NCI-H774 (cell line): Measurements from ENCODE around the gene FAM131B.
"Not testable (repeated sequence)": the region's sequence is repeated elsewhere in the genome, so short reads cannot be mapped to it uniquely, and the experiment has no call there.

Experiments used
- DNase-seq: peaks from one replicate; lab custom pipeline; 2025; lab: John Stamatoyannopoulos, UW

FAM131B gene

DNA sequence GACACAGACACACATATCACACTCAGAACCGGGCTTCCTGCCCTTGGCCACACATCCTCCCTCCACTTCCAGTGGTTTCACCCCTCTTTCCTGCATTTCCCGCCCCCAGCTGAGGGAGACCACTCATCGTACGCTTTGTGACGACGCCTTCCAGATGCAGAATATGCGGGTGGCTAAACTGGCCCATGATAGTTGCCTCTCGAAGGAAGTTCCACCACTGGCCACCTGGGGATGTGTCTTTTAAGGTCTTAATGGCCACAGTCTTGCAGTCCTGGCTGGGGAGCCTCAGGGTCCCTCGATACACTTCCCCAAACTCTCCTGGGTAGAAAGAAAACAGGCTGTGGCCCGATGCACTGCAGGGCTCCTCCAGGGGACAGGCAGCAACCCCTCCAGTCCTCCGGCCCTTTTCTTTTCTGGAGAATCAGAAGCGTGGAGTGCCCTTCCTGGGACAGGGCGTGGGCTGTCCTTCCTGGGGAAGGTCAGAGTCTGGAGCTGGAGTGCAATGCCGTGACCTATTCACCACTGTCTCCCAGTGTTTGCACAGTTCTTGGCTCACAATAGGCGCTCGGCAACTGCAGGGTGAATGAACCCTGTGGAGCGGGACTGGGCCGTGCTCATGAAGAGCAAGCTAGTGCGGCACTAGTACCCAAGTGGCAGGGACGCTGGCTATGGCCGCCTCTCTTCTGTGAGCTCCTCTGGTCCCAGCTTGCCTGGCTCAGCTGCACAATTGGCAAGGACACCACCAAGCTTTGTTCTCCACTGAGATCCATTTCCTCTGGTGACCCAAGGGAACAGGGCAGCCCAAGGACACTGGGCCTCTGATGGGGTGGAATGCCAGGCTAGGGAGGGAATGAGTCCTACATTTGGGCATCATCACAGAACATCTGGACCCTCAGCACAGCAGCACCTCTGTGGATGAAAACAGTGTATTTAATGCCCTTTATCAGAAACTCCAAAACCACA lies 33.0 kb upstream of the FAM131B start:
- no peak for DNase-seq

DNA sequence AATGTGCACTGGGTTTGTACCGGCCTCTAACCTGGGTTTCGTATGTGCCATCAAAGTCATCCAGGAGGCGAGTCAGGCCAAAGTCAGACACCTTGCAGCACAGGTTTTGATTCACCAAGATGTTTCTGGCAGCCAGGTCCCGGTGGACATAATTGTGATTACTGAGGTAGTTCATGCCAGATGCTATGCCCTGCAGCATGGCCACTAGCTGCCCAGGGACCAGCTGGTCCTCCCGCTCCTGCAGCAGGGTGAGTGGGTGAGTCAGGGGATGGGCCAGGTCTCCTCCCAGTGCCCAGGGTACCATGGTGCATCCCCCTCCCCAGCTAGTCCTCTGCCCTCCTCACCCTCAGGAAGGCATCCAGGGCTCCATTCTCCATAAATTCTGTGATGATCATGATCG lies 32.3 kb upstream of the FAM131B start:
- no peak for DNase-seq

DNA sequence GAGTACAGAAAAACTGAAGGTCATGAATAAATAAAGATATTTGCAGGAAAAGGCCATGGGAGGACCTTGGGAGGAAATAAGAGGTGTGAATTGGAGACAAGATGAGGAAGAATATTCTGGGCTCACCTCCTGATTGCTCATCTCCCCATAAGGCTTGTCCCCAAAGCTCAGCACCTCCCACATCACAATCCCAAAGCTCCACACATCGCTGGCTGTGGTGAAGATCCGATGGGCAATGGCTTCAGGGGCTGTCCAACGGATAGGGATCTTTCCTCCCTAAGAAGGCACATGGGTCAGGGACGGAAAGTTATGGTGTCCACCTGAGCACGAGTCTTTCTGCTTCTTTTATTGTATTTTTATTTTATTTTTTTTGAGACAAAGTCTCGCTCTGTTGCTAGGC lies 31.6 kb upstream of the FAM131B start:
- no peak for DNase-seq

DNA sequence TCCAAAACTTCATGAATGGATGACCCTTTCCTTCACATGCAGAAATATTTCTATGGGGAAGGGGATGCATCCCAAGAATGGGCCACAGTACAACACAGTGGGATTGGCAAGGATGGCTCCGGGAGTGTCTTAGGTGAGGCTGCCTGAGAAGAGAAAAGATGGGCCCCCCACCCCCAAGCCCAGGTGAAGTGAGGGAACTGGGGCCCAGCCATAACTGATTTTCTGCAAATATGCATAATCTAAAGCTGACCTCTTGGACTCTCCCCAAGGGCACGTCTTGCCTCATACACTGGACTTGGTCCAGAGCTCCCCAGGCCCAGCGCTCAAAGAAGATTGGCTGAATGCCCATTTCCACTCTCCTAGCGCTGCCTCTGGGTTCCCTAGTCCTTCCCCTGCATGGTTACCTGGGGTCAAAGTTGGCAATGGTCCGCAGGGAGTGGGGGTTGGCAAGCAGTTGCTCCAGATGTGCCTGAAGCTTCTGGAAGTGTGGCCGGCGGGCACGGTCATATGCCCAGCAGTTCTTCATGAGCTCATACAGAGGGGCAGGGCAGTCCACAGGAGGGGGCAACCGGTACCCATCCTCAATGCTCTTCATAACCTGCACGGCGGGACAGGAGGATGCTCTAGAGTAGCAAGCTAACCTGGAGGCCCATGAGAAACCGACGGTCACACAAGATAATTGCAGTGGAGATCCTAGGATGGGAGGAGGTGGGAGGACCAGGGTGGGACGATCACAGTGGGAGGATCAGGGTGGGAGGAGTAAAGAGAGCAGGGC lies 30.9 kb upstream of the FAM131B start:
- DNase-seq, result no peak

DNA sequence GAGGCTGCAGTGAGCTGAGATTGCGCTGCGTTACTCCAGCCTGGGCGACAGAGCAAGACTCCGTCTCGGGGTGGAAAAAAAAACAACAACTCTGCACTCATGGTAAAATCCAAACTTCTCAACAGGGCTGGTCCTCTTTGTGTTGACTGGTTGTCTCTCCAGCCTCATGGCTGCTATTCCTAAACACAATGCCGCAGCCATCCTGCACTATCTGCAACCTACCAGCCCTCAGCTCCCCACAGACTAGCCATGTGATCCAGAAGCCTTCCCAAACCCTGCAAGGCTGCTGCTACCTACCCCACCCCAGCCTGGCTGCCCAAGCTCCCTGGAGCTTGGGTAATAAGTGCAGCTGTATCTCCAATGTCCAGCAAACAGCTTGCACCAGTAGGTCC lies 30.4 kb upstream of the FAM131B start:
- DNase-seq, result no peak

DNA sequence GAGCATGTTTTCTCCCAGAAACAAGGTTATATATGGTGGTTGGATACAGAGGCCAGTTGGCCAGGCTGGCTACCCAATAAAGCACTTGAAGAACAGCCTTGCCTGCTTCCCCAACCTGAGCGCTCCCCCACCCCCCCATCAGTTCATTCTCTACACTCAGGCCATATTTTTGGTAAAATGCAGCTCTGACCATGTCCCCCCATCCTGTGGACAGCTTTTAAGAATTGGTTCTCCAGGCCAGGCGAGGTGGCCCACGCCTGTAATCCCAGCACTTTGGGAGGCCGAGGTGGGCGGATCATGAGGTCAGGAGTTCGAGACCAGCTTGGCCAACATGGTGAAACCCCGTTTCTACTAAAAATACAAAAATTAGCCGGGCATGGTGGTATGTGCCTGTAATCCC lies 29.9 kb upstream of the FAM131B start:
- not testable (repeated sequence) for DNase-seq

DNA sequence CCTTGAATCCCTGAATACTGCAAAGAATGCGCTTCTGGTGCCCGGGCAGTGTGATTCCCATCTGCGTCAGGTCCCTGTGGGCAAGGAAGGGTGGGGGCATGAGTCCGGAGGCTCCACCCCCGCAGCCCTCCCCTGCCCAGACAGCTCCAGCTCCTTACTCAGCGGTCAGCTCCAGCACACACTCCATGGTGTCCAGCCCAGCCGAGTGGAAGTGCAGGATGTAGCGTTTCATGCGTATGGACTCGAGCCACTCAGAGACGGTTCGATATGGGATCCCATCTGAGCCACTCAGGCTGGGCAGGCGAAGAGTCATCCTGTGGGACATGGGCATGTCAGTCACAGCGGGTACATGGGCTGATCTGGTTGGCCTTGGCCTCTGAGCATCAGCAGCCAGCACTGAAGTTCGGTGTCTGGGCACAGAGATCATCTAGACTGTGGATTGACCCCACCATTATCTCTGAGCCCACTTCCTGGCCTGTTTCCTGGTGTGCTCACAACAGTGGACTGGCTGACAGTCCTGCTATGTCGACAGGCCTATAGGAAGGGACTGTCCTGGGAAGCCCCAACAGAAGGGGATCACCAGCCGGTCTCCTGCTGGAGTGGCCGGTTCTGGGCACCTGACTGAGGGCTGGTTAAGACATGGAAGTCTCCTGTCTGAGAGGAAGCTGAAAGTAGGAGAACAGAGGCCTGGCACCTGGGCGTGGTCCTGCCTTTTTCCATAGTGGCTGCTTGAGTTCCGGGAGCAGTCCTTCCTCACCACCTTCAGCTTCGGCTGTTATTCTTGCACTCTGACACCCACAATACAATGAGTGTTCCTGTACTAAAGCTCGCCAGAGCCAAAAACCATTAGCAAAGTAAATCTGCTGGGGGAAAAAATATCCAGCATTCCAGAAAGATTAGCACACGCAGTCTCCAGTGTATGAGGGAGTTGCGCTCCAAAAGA lies 29.2 kb upstream of the FAM131B start:
- no peak for DNase-seq

DNA sequence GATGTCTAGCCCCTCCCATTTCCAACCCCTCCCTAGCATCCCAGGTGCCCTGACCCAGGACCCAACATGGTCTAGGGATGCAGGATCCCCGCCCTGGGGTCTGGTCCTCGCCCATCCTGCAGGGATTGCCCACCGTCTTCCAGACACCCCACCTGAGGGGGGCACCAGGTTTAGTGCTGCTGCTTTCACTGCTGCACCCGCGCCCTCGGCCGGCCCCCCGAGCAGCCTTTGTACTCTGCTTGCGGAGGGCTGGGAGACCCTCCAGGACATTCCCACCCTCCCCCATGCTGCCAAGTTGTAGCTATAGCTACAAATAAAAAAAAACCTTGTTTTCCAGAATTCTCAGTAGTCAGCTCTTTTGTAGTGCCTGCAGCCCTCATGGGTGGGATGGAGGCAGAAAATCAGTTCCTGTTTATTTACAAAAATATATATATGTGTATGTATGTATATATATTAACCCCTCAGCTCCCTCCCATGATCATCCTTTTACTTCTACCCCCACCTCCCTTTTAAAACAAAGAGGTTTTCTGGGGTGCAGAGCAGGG lies 28.3 kb upstream of the FAM131B start:
- DNase-seq, result no peak

DNA sequence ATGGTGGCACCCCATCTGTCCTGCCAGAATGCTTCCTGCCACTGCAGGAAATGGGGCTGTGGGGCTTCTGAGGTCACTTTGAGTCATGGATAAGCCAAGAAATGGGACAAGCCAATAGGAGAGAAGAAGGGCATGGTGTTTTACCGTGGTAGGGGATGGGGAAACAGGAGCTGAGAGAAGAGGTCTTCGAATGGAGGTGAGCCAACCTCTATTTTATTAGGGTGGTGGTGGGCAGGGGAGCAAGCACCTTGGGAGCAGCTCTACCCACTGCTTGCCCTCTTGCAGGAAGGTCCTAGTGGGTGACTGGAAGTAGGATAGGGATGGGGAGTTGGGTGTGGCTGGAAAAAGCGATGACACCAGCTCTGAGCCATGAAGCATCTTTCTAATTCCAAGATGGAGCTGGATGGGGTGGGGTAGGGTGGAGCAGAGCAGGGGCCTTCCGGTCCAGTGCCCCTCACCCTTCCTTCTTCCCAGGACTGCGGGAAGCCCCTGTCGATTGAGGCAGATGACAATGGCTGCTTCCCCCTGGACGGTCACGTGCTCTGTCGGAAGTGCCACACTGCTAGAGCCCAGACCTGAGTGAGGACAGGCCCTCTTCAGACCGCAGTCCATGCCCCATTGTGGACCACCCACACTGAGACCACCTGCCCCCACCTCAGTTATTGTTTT lies 27.7 kb upstream of the FAM131B start:
- no peak for DNase-seq

DNA sequence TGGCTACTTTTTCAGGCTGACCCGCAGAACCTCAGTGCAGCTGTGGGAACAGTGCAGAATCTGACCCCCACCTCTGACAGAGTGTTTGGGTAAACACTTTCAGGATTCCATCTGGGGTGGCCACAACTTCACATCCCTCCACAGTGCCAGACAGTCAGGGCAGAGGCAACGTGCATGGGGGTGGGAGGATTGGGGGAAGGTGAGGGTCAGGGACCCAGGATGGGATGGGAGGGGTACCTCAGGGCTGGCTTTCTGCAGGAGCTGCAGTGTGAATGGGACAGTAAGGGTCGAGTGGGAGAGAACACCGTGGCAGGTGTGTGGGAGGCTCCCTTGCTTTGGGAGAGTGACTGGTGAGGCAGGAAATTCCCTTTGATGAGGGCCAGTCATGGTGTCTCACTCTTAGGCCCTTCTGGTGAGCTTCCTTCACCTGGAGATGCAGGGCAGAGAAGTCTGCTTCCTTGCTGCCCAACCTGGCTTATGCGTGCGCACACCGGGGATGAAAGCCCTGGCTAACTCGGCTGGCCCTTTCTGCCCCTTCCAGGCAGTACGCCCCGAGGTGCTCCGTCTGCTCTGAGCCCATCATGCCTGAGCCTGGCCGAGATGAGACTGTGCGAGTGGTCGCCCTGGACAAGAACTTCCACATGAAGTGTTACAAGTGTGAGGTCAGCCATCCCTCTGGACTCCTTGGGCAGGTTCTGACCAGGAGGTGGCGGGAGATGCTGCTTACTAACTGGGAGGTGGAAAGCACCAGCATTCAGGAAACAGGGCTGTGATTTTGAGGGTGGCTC lies 27.0 kb upstream of the FAM131B start:
- no peak for DNase-seq

DNA sequence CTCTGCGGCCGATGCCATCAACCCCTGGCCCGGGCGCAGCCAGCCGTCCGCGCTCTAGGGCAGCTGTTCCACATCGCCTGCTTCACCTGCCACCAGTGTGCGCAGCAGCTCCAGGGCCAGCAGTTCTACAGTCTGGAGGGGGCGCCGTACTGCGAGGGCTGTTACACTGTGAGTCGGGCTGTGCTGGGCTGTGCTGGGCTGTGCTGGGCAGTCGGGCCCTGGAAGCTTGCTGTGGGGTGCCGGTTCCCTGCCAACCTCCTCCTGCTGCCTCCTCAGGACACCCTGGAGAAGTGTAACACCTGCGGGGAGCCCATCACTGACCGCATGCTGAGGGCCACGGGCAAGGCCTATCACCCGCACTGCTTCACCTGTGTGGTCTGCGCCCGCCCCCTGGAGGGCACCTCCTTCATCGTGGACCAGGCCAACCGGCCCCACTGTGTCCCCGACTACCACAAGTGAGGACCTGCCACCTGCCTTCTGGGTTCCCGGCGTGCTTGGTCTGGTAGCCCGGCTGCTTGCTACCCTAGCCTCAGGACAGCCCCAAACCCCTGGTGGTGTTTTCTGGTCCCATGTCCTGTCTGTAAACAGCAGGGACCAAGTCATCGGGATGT lies 26.1 kb upstream of the FAM131B start:
- no peak for DNase-seq

DNA sequence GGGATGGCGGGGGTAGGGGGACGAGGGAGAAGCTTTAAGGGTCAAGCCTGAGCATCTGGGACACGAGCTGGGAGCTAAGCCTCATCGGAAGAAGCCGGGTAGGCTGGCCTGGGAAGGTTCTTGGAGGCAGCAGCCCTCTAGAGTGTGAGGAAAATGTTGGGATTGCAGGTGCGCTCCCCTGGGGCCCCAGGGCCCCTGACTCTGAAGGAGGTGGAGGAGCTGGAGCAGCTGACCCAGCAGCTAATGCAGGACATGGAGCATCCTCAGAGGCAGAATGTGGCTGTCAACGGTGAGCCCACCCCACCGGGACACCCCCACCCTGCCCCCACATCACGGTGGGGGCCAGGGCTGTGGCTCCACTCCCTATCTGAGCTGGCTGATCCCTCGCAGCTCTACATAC lies 25.5 kb upstream of the FAM131B start:
- no peak for DNase-seq

DNA sequence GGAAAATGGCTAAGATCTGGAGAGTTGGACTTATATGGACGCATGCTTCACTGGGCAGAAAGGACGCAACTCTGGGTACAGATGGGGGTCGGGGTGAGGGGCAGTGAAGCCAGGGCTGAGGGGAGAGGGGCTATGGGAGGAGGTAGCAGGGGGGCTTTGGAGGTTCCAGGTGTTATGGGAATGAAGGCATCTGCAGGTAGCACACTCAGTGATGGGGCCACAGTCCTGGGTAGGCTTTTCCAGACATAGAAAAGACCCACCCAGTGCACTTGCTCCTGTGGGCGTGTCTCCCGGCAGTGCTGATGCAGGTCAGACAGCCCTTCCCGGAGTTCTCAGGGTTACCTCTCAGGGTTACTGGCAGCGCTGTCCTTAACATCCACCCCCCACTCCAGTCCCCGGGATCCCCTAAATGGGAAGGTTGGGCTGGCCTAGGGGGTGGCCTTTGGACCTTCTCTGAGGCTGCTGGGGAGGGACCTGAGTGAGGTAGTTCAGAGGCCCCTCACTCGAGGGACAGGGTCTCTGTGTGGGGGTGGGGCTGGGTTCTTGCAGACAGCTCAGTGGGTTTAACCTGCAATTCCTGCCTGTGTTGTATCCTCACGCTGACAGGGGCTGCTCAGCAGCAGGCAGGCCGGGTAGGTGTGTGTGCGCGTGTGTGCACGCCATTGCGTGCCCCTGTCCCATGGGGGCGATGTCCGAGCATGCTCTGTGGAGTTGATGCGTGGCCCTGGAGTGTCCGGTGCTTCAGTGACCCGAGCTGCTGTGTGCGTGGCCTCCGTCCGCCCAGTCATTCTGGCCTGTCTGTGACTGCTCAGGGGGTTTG lies 24.9 kb upstream of the FAM131B start:
- DNase-seq, result no peak

DNA sequence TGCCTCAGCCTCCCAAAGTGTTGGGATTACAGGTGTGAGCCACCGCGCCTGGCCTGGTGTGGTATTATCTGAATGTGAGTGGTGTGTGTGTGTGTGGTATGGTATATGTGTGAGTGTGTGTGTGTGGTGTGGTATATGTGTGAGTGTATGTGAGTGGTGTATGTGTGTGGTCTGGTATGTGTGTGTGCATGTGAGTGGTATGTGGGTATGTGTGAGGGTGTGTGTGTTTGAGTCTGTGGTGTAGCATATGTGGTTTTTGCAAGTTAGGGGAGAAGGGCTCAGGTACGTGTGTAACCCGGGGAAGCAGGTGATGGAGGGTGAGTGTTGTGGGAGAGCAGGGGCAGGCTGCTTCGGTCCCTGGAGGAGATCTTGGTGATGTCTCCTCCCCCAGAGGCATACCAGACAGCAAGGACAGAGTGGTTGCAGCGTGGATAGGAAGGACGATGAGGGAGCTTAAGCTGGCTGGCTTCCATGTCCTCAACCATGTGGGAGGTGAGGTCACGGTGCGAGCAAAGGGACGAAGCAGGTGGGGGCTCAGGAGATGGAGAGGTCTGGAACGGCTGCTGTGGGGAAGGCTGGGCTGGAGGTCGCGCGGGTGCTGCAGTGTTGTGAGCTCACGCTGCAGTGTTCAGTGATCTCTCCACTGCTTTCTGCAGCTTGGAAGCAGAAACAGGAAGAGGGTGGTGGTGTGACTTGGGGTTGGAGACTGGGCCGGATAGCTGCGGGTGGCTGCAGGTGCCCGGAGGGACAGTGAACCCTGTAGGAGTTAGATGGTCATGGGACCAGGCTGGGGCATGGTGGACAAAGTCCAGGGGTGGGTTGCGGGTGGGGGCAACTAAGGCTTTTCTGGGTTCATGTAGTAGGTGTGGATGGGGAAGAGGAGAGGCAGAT lies 23.6 kb upstream of the FAM131B start:
- no peak for DNase-seq

DNA sequence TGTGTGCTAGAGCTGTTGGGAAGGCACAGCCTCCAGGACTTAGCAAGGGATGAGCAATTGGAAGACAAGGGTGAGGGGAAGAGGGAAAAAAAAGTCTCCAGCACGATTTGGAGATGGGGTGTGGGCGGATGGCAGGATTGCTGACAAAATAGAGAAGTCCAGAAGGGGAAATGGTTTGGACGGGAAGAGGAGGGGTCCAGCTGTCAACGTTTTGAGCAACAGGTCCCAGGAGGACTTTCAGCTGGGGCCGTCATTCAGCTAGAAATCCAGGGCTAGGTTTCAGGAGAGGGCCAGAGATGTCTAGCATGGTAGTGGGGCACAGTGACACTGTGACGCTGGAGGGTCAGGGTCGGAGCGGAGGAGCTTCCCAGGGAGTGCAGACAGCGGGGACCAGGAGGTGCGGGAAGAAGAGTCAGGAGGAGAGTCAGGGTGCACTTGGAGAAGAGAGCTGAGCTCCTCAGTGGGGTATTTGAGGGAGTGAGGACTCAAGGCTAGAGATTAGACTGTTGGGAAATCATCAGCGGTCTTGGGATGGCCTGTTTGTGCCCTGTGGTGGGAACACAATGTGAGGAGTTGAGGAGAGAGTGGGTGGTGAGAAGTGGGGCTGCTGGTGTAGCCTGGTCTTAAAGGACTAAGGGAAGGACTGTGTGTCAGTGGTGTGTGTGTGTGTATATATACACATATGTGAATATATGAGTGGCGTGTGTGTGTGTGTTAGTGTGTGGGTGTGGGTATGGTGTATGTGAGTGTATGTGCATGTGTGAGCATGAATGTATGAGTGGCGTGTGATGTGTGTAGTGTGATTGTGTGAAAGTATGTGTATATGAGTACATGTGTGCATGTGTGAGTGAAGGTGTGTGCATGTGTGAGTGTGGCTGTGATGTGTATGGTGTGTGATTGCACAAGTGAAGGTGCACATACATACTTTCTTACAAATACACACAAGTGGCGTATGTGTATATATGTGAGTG lies 22.4 kb upstream of the FAM131B start:
- DNase-seq, result no peak

DNA sequence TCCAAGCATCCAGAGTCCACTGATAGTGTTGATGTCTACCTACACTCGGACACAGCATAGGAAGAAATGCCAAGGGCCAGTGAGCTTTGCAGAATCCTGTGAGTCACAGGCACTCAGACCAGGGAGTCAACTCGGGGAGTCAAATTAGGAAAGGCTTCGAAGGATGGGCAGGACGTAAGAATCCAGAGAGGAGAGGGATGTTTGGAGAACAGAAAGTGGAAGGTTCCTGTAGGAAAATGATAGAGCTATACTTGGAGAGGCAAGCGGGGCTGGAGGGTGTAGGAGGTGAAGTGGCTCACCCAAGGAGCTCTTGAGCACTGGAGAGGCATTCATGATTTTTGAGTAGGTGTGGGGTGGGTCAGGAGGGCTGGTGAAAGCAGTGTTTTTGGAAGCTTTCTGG lies 21.6 kb upstream of the FAM131B start:
- DNase-seq, result no peak

DNA sequence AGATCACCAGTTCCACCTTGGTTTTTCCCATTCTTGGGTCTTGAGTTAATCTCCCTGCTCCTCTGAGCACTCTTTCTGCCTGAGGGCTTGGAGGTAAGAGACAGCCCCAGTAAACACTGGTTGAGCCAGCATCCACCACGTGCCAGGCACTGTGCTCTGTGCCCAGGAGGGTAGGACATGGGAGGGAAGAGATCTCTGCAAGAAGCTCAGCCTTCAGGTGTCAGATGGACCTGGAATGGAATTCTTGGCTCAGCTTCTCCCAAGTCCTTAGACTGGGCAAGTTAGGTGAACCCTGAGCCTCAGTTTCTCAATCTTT lies 21.1 kb upstream of the FAM131B start:
- DNase-seq, result no peak
